Loucy (cell line): ENCODE results near the gene LTC4S.

Source experiments
- CTCF ChIP-seq: fragments of 200-600 bp; sonication (generic); conservative IDR thresholded peaks from 2 replicates; pipeline ENCODE4 v1.5.1; 2014; ENCODE audit warnings: mild to moderate bottlenecking, antibody characterized with exemption, low read length
- EZH2phosphoT487 ChIP-seq: fragments of 200-600 bp; IDR thresholded peaks from 2 replicates; pipeline ENCODE4 v1.6.1; 2018; ENCODE audit warnings: antibody characterized with exemption, mild to moderate bottlenecking, moderate library complexity, borderline replicate concordance

DNA sequence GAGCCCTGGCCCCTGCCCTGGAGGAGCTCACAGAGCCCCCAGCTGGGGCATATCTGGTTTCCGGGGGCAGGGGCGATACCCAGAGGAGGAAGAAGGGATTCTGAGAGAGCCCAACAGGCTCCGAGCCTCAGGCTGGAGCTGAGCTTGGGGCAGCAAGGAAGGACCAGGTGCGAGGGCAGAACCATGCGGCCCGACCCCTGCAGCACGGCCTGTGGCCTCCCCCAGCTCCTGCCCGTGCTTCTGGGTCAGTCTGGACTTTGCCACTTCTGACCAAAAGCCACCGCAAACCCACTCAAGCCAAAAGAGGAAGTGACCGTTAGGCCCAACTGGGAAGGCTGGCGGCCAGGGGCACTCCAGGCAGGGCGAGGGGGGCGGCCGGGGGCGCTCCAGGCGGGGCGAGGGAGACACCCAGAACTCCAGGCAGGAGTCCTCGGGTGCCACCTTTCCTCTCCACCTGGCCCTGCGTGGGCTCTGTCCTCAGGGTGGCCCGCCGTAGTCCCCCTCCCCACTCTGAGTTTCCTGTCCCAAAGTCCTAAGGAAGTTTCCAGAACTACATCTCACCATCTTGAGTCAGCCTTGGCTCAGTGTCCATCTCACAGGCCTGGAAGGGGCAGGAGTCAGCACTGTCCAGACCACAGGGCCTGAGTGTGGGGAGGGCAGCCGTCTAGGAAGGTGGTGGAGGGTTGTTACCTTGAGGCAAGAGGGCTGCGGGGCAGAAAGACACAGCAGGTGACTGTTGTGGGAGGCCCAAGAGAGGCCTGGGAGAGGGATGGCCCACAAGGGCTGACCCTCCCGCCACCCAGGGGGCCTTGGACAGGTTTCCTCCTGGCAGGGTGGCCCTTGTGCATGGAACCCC lies 946 bp upstream of the LTC4S start:
- TF ChIP-seq CTCF (no peak), EZH2phosphoT487 (no peak)
